ENCODE measurements around the gene LHFPL2.

LHFPL2 gene

DNA sequence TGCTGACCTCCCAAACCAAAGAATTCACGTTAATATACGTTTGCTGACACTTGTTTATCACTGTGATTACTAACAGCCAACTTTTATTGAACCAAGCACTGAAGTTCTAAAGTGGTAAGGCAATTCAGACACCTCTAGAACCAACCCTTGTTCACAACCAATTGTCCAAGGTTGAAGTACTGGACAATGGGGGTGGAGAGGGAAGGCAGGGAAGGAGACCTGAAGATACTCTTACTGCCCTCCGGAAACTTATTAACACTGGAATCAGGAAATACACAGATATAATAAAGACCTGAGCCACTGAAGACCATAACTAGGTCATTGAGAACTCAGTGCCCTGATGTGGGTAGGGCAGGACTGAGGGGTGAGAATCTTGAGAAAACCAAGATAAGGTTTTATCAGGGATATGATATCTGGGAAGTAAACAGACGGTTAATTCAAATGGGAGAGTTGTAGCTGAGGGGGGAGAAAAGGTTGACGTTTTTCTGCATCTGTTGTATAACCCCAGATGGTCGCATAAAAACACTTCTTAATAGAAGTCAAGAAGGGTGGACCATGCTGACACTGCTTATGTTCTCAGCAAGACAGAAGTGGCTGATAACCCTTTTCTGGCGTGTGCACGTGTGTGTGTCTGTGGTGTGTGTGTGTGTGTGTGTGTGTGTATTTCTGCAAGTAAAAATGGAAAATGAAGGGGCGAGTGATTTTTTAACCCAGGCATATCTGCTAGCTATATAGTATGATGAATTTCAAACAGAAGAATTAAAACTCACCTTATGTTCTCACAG is 125.9 kb downstream of the LHFPL2 start:
- Histone ChIP-seq H3K9ac (ENCODE audit: low read length in 5 of 5) (no peak overlapping the region), H3K9me3 (ENCODE audit: control insufficient read depth in 5 of 5, low read length in 5 of 5) (no peaks in the 10 kb centered on the region), H3K4me1 (ENCODE audit: control insufficient read depth in 5 of 5, insufficient read depth in 5 of 5, low read length in 5 of 5) (peaks cover 7 to 54% (median 39%) of the 10 kb centered on the region in 5 donors), H3K4me3 (ENCODE audit: low read depth in 1 of 5, low read length in 5 of 5) (no peak overlapping the region), H3K27ac (ENCODE audit: low read depth, low read length) (no peak overlapping the region), H3K27me3 (ENCODE audit: control insufficient read depth in 5 of 5, insufficient read depth in 4 of 5, low read length in 5 of 5) (no peaks in the 10 kb centered on the region), H3K36me3 (ENCODE audit: control insufficient read depth in 5 of 5, insufficient read depth in 5 of 5, low read length in 5 of 5) (no peaks in the 10 kb centered on the region)

GRCh38 chr5:78521455-78521854 is 127.1 kb downstream of the LHFPL2 start:
- Histone ChIP-seq H3K4me1 (ENCODE audit: control insufficient read depth in 5 of 5, insufficient read depth in 5 of 5, low read length in 5 of 5) (peaks cover 7 to 44% (median 30%) of the 10 kb centered on the region in 5 donors), H3K4me3 (ENCODE audit: low read depth in 1 of 5, low read length in 5 of 5) (no peak overlapping the region), H3K9me3 (ENCODE audit: control insufficient read depth in 5 of 5, low read length in 5 of 5) (no peaks in the 10 kb centered on the region), H3K27ac (ENCODE audit: low read depth, low read length) (no peak overlapping the region), H3K36me3 (ENCODE audit: control insufficient read depth in 5 of 5, insufficient read depth in 5 of 5, low read length in 5 of 5) (no peaks in the 10 kb centered on the region), H3K9ac (ENCODE audit: low read length in 5 of 5) (no peak overlapping the region), H3K27me3 (ENCODE audit: control insufficient read depth in 5 of 5, insufficient read depth in 4 of 5, low read length in 5 of 5) (no peaks in the 10 kb centered on the region)

GRCh38 chr5:78519198-78519941 is 129.2 kb downstream of the LHFPL2 start:
- Histone ChIP-seq H3K9me3 (ENCODE audit: control insufficient read depth in 5 of 5, low read length in 5 of 5) (no peaks in the 10 kb centered on the region), H3K9ac (ENCODE audit: low read length in 5 of 5) (no peak overlapping the region), H3K27ac (ENCODE audit: low read depth, low read length) (peak overlapping the region; percentile 9), H3K4me3 (ENCODE audit: low read depth in 1 of 5, low read length in 5 of 5) (no peak overlapping the region), H3K36me3 (ENCODE audit: control insufficient read depth in 5 of 5, insufficient read depth in 5 of 5, low read length in 5 of 5) (no peaks in the 10 kb centered on the region), H3K27me3 (ENCODE audit: control insufficient read depth in 5 of 5, insufficient read depth in 4 of 5, low read length in 5 of 5) (no peaks in the 10 kb centered on the region), H3K4me1 (ENCODE audit: control insufficient read depth in 5 of 5, insufficient read depth in 5 of 5, low read length in 5 of 5) (peaks cover 7 to 37% (median 18%) of the 10 kb centered on the region in 5 donors)

GRCh38 chr5:78518365-78519197 is 130.0 kb downstream of the LHFPL2 start:
- Histone ChIP-seq H3K36me3 (ENCODE audit: control insufficient read depth in 5 of 5, insufficient read depth in 5 of 5, low read length in 5 of 5) (no peaks in the 10 kb centered on the region), H3K4me1 (ENCODE audit: control insufficient read depth in 5 of 5, insufficient read depth in 5 of 5, low read length in 5 of 5) (peaks cover 5 to 30% (median 12%) of the 10 kb centered on the region in 5 donors), H3K27me3 (ENCODE audit: control insufficient read depth in 5 of 5, insufficient read depth in 4 of 5, low read length in 5 of 5) (no peaks in the 10 kb centered on the region), H3K9ac (ENCODE audit: low read length in 5 of 5) (no peak overlapping the region), H3K9me3 (ENCODE audit: control insufficient read depth in 5 of 5, low read length in 5 of 5) (no peaks in the 10 kb centered on the region), H3K27ac (ENCODE audit: low read depth, low read length) (peak overlapping the region; percentile 9), H3K4me3 (ENCODE audit: low read depth in 1 of 5, low read length in 5 of 5) (no peak overlapping the region)

GRCh38 chr5:78515670-78516069 is 132.9 kb downstream of the LHFPL2 start:
- H3K27ac ChIP-seq (ENCODE audit: low read depth, low read length) = no peak overlapping the region
- peaks cover 3 to 27% (median 15%) of the 10 kb centered on the region in 5 donors for H3K4me1 ChIP-seq (ENCODE audit: control insufficient read depth in 5 of 5, insufficient read depth in 5 of 5, low read length in 5 of 5)
- no peaks in the 10 kb centered on the region for H3K27me3 ChIP-seq (ENCODE audit: control insufficient read depth in 5 of 5, insufficient read depth in 4 of 5, low read length in 5 of 5)
- no peak overlapping the region for H3K4me3 ChIP-seq (ENCODE audit: low read depth in 1 of 5, low read length in 5 of 5)
- H3K9me3 ChIP-seq (ENCODE audit: control insufficient read depth in 5 of 5, low read length in 5 of 5) = no peaks in the 10 kb centered on the region
- H3K36me3 ChIP-seq (ENCODE audit: control insufficient read depth in 5 of 5, insufficient read depth in 5 of 5, low read length in 5 of 5) = no peaks in the 10 kb centered on the region
- no peak overlapping the region for H3K9ac ChIP-seq (ENCODE audit: low read length in 5 of 5)

DNA sequence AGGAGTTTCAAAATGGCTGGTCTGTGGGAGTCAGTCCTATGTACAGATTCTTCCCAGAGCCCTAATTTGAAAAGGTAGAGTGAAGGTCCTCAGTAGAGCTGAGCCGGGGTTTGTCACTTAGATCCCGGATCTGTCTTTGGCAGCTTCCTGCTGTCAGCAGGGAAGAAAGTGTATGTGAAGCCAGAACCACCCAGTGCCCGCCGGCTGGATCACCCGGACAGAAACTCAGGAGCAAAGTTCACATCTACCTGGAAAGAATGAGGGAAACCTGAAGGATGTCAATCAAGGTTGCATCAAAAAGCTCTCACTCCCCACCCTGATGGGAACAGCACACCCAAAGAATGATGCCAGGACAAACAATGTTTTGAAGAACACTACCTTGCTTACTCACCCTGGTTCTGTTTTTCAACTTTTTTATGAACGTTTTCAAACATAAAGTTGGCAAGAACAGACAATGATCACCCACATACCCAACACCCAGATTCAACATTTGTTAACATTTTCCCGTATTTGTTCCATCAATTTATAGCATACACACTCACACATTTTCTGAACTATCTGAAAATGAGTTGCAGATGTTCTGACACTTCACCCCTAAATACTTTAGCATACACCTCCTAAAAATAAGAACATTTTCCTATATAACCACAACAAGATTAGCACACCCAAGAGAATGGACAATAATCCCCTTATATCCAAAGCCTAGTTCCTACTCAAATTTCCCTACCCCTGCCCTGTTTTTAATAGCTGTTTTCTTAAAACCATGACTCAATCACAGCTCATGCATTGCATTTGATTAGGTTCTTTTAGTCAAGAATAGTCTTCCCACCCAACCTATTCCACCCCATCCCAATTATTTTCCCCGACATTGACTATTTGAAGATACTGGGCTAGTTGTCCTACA is 133.9 kb downstream of the LHFPL2 start:
- H3K4me3 ChIP-seq (ENCODE audit: low read depth in 1 of 5, low read length in 5 of 5) = no peak overlapping the region
- H3K9ac ChIP-seq (ENCODE audit: low read length in 5 of 5) = no peak overlapping the region
- no peaks in the 10 kb centered on the region for H3K36me3 ChIP-seq (ENCODE audit: control insufficient read depth in 5 of 5, insufficient read depth in 5 of 5, low read length in 5 of 5)
- H3K9me3 ChIP-seq (ENCODE audit: control insufficient read depth in 5 of 5, low read length in 5 of 5) = no peaks in the 10 kb centered on the region
- H3K27me3 ChIP-seq (ENCODE audit: control insufficient read depth in 5 of 5, insufficient read depth in 4 of 5, low read length in 5 of 5) = no peaks in the 10 kb centered on the region
- H3K27ac ChIP-seq (ENCODE audit: low read depth, low read length) = no peak overlapping the region
- peaks cover 6 to 37% (median 25%) of the 10 kb centered on the region in 5 donors for H3K4me1 ChIP-seq (ENCODE audit: control insufficient read depth in 5 of 5, insufficient read depth in 5 of 5, low read length in 5 of 5)

- Histone ChIP-seq H3K4me3 (ENCODE audit: low read depth in 1 of 5, low read length in 5 of 5) (no peak overlapping the region), H3K9me3 (ENCODE audit: control insufficient read depth in 5 of 5, low read length in 5 of 5) (no peaks in the 10 kb centered on the region), H3K9ac (ENCODE audit: low read length in 5 of 5) (no peak overlapping the region), H3K27me3 (ENCODE audit: control insufficient read depth in 5 of 5, insufficient read depth in 4 of 5, low read length in 5 of 5) (no peaks in the 10 kb centered on the region), H3K4me1 (ENCODE audit: control insufficient read depth in 5 of 5, insufficient read depth in 5 of 5, low read length in 5 of 5) (peaks cover 3 to 33% (median 21%) of the 10 kb centered on the region in 5 donors), H3K27ac (ENCODE audit: low read depth, low read length) (no peak overlapping the region), H3K36me3 (ENCODE audit: control insufficient read depth in 5 of 5, insufficient read depth in 5 of 5, low read length in 5 of 5) (no peaks in the 10 kb centered on the region)
These were observed 135.1 kb downstream of the LHFPL2 start for GRCh38 chr5:78513441-78513840.

- Histone ChIP-seq H3K36me3 (ENCODE audit: control insufficient read depth in 5 of 5, insufficient read depth in 5 of 5, low read length in 5 of 5) (no peaks in the 10 kb centered on the region), H3K9me3 (ENCODE audit: control insufficient read depth in 5 of 5, low read length in 5 of 5) (no peaks in the 10 kb centered on the region), H3K27me3 (ENCODE audit: control insufficient read depth in 5 of 5, insufficient read depth in 4 of 5, low read length in 5 of 5) (no peaks in the 10 kb centered on the region), H3K4me1 (ENCODE audit: control insufficient read depth in 5 of 5, insufficient read depth in 5 of 5, low read length in 5 of 5) (peaks cover 3 to 31% (median 21%) of the 10 kb centered on the region in 5 donors), H3K4me3 (ENCODE audit: low read depth in 1 of 5, low read length in 5 of 5) (no peak overlapping the region), H3K9ac (ENCODE audit: low read length in 5 of 5) (no peak overlapping the region), H3K27ac (ENCODE audit: low read depth, low read length) (no peak overlapping the region)
These were observed 136.1 kb downstream of the LHFPL2 start for GRCh38 chr5:78512435-78512834.

GRCh38 chr5:78511121-78511906 is 137.3 kb downstream of the LHFPL2 start:
- H3K9ac ChIP-seq (ENCODE audit: low read length in 5 of 5) = no peak overlapping the region
- H3K36me3 ChIP-seq (ENCODE audit: control insufficient read depth in 5 of 5, insufficient read depth in 5 of 5, low read length in 5 of 5) = no peaks in the 10 kb centered on the region
- peaks cover 3 to 40% (median 23%) of the 10 kb centered on the region in 5 donors for H3K4me1 ChIP-seq (ENCODE audit: control insufficient read depth in 5 of 5, insufficient read depth in 5 of 5, low read length in 5 of 5)
- no peaks in the 10 kb centered on the region for H3K9me3 ChIP-seq (ENCODE audit: control insufficient read depth in 5 of 5, low read length in 5 of 5)
- no peak overlapping the region for H3K27ac ChIP-seq (ENCODE audit: low read depth, low read length)
- H3K27me3 ChIP-seq (ENCODE audit: control insufficient read depth in 5 of 5, insufficient read depth in 4 of 5, low read length in 5 of 5) = no peaks in the 10 kb centered on the region
- no peak overlapping the region for H3K4me3 ChIP-seq (ENCODE audit: low read depth in 1 of 5, low read length in 5 of 5)

All from subcutaneous abdominal adipose tissue (tissue), 5 donors.